OCI-LY7 (cell line): ENCODE measurements around the gene SNHG17.

Source experiments
- CTCF ChIP-seq: fragments of 200-600 bp; sonication (generic); conservative IDR thresholded peaks from 2 replicates; pipeline ENCODE4 v1.5.1; 2014; ENCODE audit warnings: mild to moderate bottlenecking, antibody characterized with exemption, low read length, moderate library complexity, mixed read lengths
- EZH2phosphoT487 ChIP-seq: fragments of 200-600 bp; sonication (generic); IDR thresholded peaks from 2 replicates; pipeline ENCODE4 v1.6.1; 2018; ENCODE audit warnings: low read depth, borderline replicate concordance, mild to moderate bottlenecking, mixed run types, antibody characterized with exemption, low read length, moderate library complexity, mixed read lengths

DNA sequence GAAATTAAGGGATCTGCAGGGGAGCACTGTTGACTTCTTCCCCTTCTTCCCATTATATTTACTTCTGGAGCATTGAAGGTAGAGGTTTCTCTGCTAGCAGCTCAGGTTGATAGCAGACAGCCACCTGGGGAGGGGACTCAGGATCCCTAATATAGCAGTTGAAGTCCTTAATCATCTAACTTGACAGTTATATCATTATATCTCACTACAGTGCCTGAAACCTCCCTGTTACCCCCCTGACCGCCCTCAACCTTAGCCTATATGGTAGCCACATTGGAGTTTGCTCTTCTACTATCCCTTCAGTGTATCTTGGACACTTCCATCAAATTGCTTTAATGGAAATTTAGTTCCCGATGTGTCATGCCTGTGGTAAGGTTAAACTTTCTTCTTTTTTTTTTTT, 44.5 kb upstream of the SNHG17 start:
- TF ChIP-seq CTCF (no peak), EZH2phosphoT487 (no peak)
